Ovary (tissue), 9 donors: ENCODE data around the gene COL1A2. TPM values are rescaled to one million over a fixed set of nuclear protein-coding genes. Genes with fewer than 3 reads are reported as not detected.

Source experiments
- DNase-seq, 5 donors: peaks; one replicate each; pipeline ENCODE4 v3.0.0-alpha.2; 2019 to 2020
- H3K27ac ChIP-seq, 2 donors: fragments of 200-600 bp; one replicate each; pipeline versions ENCODE4 v1.5.1 to v1.8.0; 2019 to 2022
- H3K27me3 ChIP-seq: fragments of 200-600 bp; one replicate; pipeline ENCODE4 v1.8.0; 2022
- H3K36me3 ChIP-seq: fragments of 200-600 bp; sonication (generic); one replicate; pipeline ENCODE4 v1.5.1; 2019
- H3K4me1 ChIP-seq: one replicate; pipeline ENCODE4 v1.8.1; 2013; ENCODE audit warnings: mild to moderate bottlenecking, moderate library complexity; ENCODE audit not compliant: insufficient read depth
- H3K4me3 ChIP-seq: fragments of 200-600 bp; sonication (generic); one replicate; pipeline ENCODE4 v1.5.1; 2017
- H3K9me3 ChIP-seq, 2 donors: fragments of 200-600 bp in 1 of 2; sonication (generic) in 1 of 2; one replicate each; pipeline versions ENCODE4 v1.5.1 to v1.8.1; 2013 to 2019; ENCODE audit warnings: mild to moderate bottlenecking in 1 of 2, moderate library complexity in 1 of 2
- CTCF ChIP-seq, 3 donors: fragments of 450-650 bp in 2 of 3; fragments of 200-600 bp in 1 of 3; IDR thresholded peaks; one replicate each; pipeline versions ENCODE4 v1.5.1 to v1.8.0; 2016 to 2022; ENCODE audit warnings: antibody characterized with exemption in 3 of 3, mild to moderate bottlenecking in 1 of 3
- EP300 ChIP-seq: sonication (generic); formaldehyde crosslinking; IDR thresholded peaks from one replicate; pipeline ENCODE4 v1.6.1; 2017; ENCODE audit warnings: antibody characterized with exemption
- POLR2A ChIP-seq: fragments of 450-650 bp; IDR thresholded peaks from one replicate; pipeline ENCODE4 v1.6.1; 2017; ENCODE audit warnings: antibody characterized with exemption, mild to moderate bottlenecking, moderate library complexity
- WGBS, 3 donors: extraction: QIAGEN DNeasy Blood & Tissue Kit in 1 of 3; methylation state at CpG; one replicate each; pipeline versions ENCODE4 v1.1.5 to v1.1.7; 2013 to 2017; 5-methylcytosine and 5-hydroxymethylcytosine counted together
- intact Hi-C, 4 donors: fragments of 100-400 bp; cut with DNase I; formaldehyde crosslinking; loops; one replicate each; pipeline versions ENCODE4 v1.11.0 to v1.15.1; 2022 to 2023
- polyA plus RNA-seq, 2 donors: library from polyadenylated mRNA; stranded (reverse); fragments of 200-250 nt in 1 of 2; fragments of 350-450 nt in 1 of 2; fragmentation: Illumina TruSeq in 1 of 2; extraction: RNeasy Lipid Tissue Mini Kit (QIAGEN cat#74804) in 1 of 2; gene quantifications; one replicate each; pipeline ENCODE4 v1.2.3, GENCODE V29; 2013 to 2014
- total RNA-seq, 7 donors: library from RNA; depleted of rRNA in 2 of 7; stranded (reverse); fragments of >200 nt in 2 of 7; fragmentation: NEBNext Ultra II Directional in 3 of 7; extraction: Animal tissue kit (Norgen Biotek cat#: 25700) in 3 of 7; gene quantifications; one replicate each; pipeline versions ENCODE4 v1.1.0 to v1.2.4, GENCODE V29; 2016 to 2023
- donor health status: DM: no; HTN: no; CAD: no; lungs with moderate emphysema.
- donor health status: DM: no; HTN: no; CAD: no.
- donor health status: Bipolar disorder and iron deficiency.
- donor health status: DM: yes; HTN: yes; CAD: no.
- donor health status: DM: no; HTN: no; CAD: no.
- donor health status: DM: yes; HTN: yes; CAD: no.

COL1A2 gene
- total and polyA plus RNA-seq, 9 donors: 133 to 2,370 (median 497) TPM

- Histone ChIP-seq H3K27ac (peak overlapping the region in 1 of 2 donors; percentile 59), H3K4me1 (peaks cover 4% of the 10 kb centered on the region), H3K27me3 (no peaks in the 10 kb centered on the region), H3K9me3 (no peaks in the 10 kb centered on the region), H3K36me3 (no peaks in the 10 kb centered on the region), H3K4me3 (no peak overlapping the region)
- WGBS, 3 donors: 28 to 38% (median 36%) methylated on average over 2 of the region's 2 CpGs
- DNase-seq: no peak
- intact Hi-C loops: no loop called here
- TF ChIP-seq CTCF (IDR thresholded peaks at IDR 0.05) (no peak), EP300 (no peak), POLR2A (no peak)
Observed at GRCh38 chr7:94367949-94368348, 26.7 kb upstream of the COL1A2 start.

- WGBS, 3 donors: 1 to 4% (median 2%) methylated on average over 5 of the region's 5 CpGs
- H3K27me3 ChIP-seq: no peaks in the 10 kb centered on the region
- no peaks in the 10 kb centered on the region for H3K9me3 ChIP-seq
- H3K4me1 ChIP-seq: peaks cover 4% of the 10 kb centered on the region
- intact Hi-C loops: no loop called here
- no peaks in the 10 kb centered on the region for H3K36me3 ChIP-seq
- no peak for TF ChIP-seq EP300
- TF ChIP-seq CTCF (IDR thresholded peaks at IDR 0.05): no peak
- no peak for TF ChIP-seq POLR2A
- no peak for DNase-seq
- no peak overlapping the region for H3K4me3 ChIP-seq
- H3K27ac ChIP-seq: peak overlapping the region in 1 of 2 donors; percentile 59
Observed at GRCh38 chr7:94368371-94368791, 26.3 kb upstream of the COL1A2 start.

DNA sequence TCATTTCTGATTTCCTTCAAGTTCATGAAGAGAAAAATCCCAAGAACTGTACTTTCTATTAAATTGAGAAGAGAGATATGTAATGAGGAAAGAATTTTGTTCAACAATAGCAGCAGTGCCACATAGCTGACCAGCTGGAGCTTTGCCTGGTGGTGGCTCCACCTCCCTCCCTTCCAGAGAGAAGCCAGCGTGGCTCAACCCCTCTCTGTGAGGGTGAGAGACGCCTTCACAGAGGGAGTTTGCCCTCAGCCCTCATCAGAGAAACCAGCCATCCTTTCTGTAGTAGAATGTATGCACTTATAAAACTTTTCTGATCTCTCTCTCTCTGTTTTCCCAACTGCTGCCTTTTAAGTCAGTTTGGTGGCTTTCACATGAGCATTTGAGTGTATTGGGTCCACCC, 20.5 kb upstream of the COL1A2 start:
- intact Hi-C loops: loop anchor here in 1 of 4 donors (2.0 kb wide), 1 partner anchor 21 kb away; the partner anchor contains the start of gene COL1A2

GRCh38 chr7:94374721-94375566, 19.8 kb upstream of the COL1A2 start:
- peak; percentile 61 to 81 (median 76) for DNase-seq
- TF ChIP-seq CTCF (IDR thresholded peaks at IDR 0.05): no peak
- no peak for TF ChIP-seq EP300
- TF ChIP-seq POLR2A: no peak
- no peak overlapping the region for H3K4me3 ChIP-seq
- no peaks in the 10 kb centered on the region for H3K36me3 ChIP-seq
- no peaks in the 10 kb centered on the region for H3K27me3 ChIP-seq
- H3K9me3 ChIP-seq: no peaks in the 10 kb centered on the region
- intact Hi-C loops: loop anchor here in 1 of 4 donors (2.0 to 5.0 kb wide), 2 partner anchors 20 to 78 kb away; partner anchors contain the start of gene COL1A2
- H3K27ac ChIP-seq: peak overlapping the region; percentile 65 to 87
- H3K4me1 ChIP-seq: peaks cover 20% of the 10 kb centered on the region
- WGBS, 3 donors: 4 to 7% (median 5%) methylated on average over 5 of the region's 5 CpGs

More for the DNA sequence above, 20.5 kb upstream of the COL1A2 start:
- Histone ChIP-seq H3K36me3 (no peaks in the 10 kb centered on the region), H3K4me1 (peaks cover 20% of the 10 kb centered on the region), H3K27ac (peak overlapping the region; percentile 40 to 87), H3K9me3 (no peaks in the 10 kb centered on the region), H3K4me3 (no peak overlapping the region), H3K27me3 (no peaks in the 10 kb centered on the region)
- DNase-seq: peak; percentile 80 to 90 (median 87)
- 0 to 9% (median 0%) methylated on average over 2 of the region's 2 CpGs for WGBS, 3 donors
- TF ChIP-seq EP300: no peak
- TF ChIP-seq POLR2A: no peak
- TF ChIP-seq CTCF (IDR thresholded peaks at IDR 0.05): no peak
